ENCODE measurements around the gene SCGB1A1.

SCGB1A1 gene

GRCh38 chr11:62409831-62410230 is 9.0 kb upstream of the SCGB1A1 start:
- no peak overlapping the region for H3K27ac ChIP-seq (ENCODE audit: low read depth, low read length)
- no peak overlapping the region for H3K4me3 ChIP-seq (ENCODE audit: insufficient read depth, low read length, poor library complexity, severe bottlenecking)
- no peaks in the 10 kb centered on the region for H3K27me3 ChIP-seq (ENCODE audit: low read length)

GRCh38 chr11:62410972-62411371 is 7.9 kb upstream of the SCGB1A1 start:
- no peak overlapping the region for H3K9ac ChIP-seq (ENCODE audit: low read length)
- H4K20me1 ChIP-seq (ENCODE audit: low read depth, low read length): no peaks in the 10 kb centered on the region
- no peak overlapping the region for H3K4me2 ChIP-seq (ENCODE audit: low read depth, low read length, poor library complexity, severe bottlenecking)
- H3K9me2 ChIP-seq (replicated peaks; ENCODE audit: insufficient read depth, low read length): no peaks in the 10 kb centered on the region
- H3K4me3 ChIP-seq (ENCODE audit: insufficient read depth, low read length, poor library complexity, severe bottlenecking): no peak overlapping the region
- no peak overlapping the region for H2AFZ ChIP-seq (ENCODE audit: low read depth, low read length, severe bottlenecking)
- TF ChIP-seq EZH2phosphoT487 (conservative IDR thresholded peaks at IDR 0.05; ENCODE audit: low read length) (no peak), CTCF (IDR thresholded peaks at IDR 0.05; ENCODE audit: insufficient read depth, low read length, poor library complexity, severe bottlenecking) (no peak)
- H3K36me3 ChIP-seq (ENCODE audit: low read length): no peaks in the 10 kb centered on the region
- no peak overlapping the region for H3K27ac ChIP-seq (ENCODE audit: low read depth, low read length)
- H3F3A ChIP-seq (ENCODE audit: insufficient read depth): no peaks in the 10 kb centered on the region
- no peaks in the 10 kb centered on the region for H3K27me3 ChIP-seq (ENCODE audit: low read length)
- H3K79me2 ChIP-seq (ENCODE audit: insufficient read depth, low read length): no peaks in the 10 kb centered on the region
- H3K9me3 ChIP-seq (ENCODE audit: insufficient read depth, low read length): no peaks in the 10 kb centered on the region

More at GRCh38 chr11:62409831-62410230, 9.0 kb upstream of the SCGB1A1 start:
- Histone ChIP-seq H3K4me2 (ENCODE audit: low read depth, low read length, poor library complexity, severe bottlenecking) (no peak overlapping the region), H4K20me1 (ENCODE audit: low read depth, low read length) (no peaks in the 10 kb centered on the region), H3K9me2 (replicated peaks; ENCODE audit: insufficient read depth, low read length) (no peaks in the 10 kb centered on the region), H3K79me2 (ENCODE audit: insufficient read depth, low read length) (no peaks in the 10 kb centered on the region), H3K9ac (ENCODE audit: low read length) (no peak overlapping the region), H3K36me3 (ENCODE audit: low read length) (no peaks in the 10 kb centered on the region), H3K9me3 (ENCODE audit: insufficient read depth, low read length) (no peaks in the 10 kb centered on the region), H2AFZ (ENCODE audit: low read depth, low read length, severe bottlenecking) (no peak overlapping the region), H3F3A (ENCODE audit: insufficient read depth) (no peaks in the 10 kb centered on the region)
- TF ChIP-seq CTCF (IDR thresholded peaks at IDR 0.05; ENCODE audit: insufficient read depth, low read length, poor library complexity, severe bottlenecking): no peak
- TF ChIP-seq EZH2phosphoT487 (conservative IDR thresholded peaks at IDR 0.05; ENCODE audit: low read length): no peak

- Histone ChIP-seq H3K36me3 (ENCODE audit: low read length) (no peaks in the 10 kb centered on the region), H4K20me1 (ENCODE audit: low read depth, low read length) (no peaks in the 10 kb centered on the region), H3K9me3 (ENCODE audit: insufficient read depth, low read length) (no peaks in the 10 kb centered on the region), H3K27me3 (ENCODE audit: low read length) (no peaks in the 10 kb centered on the region), H3K4me2 (ENCODE audit: low read depth, low read length, poor library complexity, severe bottlenecking) (no peak overlapping the region), H3K9ac (ENCODE audit: low read length) (no peak overlapping the region), H3F3A (ENCODE audit: insufficient read depth) (no peaks in the 10 kb centered on the region), H2AFZ (ENCODE audit: low read depth, low read length, severe bottlenecking) (no peak overlapping the region), H3K9me2 (replicated peaks; ENCODE audit: insufficient read depth, low read length) (no peaks in the 10 kb centered on the region), H3K79me2 (ENCODE audit: insufficient read depth, low read length) (no peaks in the 10 kb centered on the region), H3K27ac (ENCODE audit: low read depth, low read length) (no peak overlapping the region), H3K4me3 (ENCODE audit: insufficient read depth, low read length, poor library complexity, severe bottlenecking) (no peak overlapping the region)
- TF ChIP-seq EZH2phosphoT487 (conservative IDR thresholded peaks at IDR 0.05; ENCODE audit: low read length): no peak
- TF ChIP-seq CTCF (IDR thresholded peaks at IDR 0.05; ENCODE audit: insufficient read depth, low read length, poor library complexity, severe bottlenecking): no peak
Measured at GRCh38 chr11:62411524-62411923, 7.3 kb upstream of the SCGB1A1 start.
